T1000 (cell line): ENCODE data around the gene MX2.

Source experiments
- DNase-seq: peaks from one replicate; lab custom pipeline; 2025; ENCODE audit warnings: mixed read lengths; lab: John Stamatoyannopoulos, UW

Gene MX2

GRCh38 chr21:41438425-41439113 is 76.7 kb downstream of the MX2 start:
- DNase-seq, result no peak

GRCh38 chr21:41439248-41439647 is 77.4 kb downstream of the MX2 start:
- DNase-seq, result no peak

- no peak for DNase-seq
Observed at GRCh38 chr21:41441546-41441945, 79.7 kb downstream of the MX2 start.

- no peak for DNase-seq
Observed at GRCh38 chr21:41442481-41443186, 80.8 kb downstream of the MX2 start.

- no peak for DNase-seq
Observed at GRCh38 chr21:41443562-41443961, 81.7 kb downstream of the MX2 start.

GRCh38 chr21:41444703-41445464 is 83.1 kb downstream of the MX2 start:
- no peak for DNase-seq

- DNase-seq, result no peak
Observed at GRCh38 chr21:41445465-41445862, 83.6 kb downstream of the MX2 start.

GRCh38 chr21:41446586-41446985 is 84.8 kb downstream of the MX2 start:
- DNase-seq, result no peak

GRCh38 chr21:41447356-41447755 is 85.5 kb downstream of the MX2 start:
- DNase-seq, result no peak

GRCh38 chr21:41449613-41450012 is 87.8 kb downstream of the MX2 start:
- DNase-seq, result no peak

- no peak for DNase-seq
Observed at GRCh38 chr21:41451753-41452676, 90.2 kb downstream of the MX2 start.

- DNase-seq, result no peak
Observed at GRCh38 chr21:41453198-41453597, 91.4 kb downstream of the MX2 start.

GRCh38 chr21:41453761-41454160 is 91.9 kb downstream of the MX2 start:
- no peak for DNase-seq

- no peak for DNase-seq
Observed at GRCh38 chr21:41458121-41458520, 96.3 kb downstream of the MX2 start.

GRCh38 chr21:41458559-41458958 is 96.7 kb downstream of the MX2 start:
- no peak for DNase-seq
